Keratinocyte (primary cell): ENCODE data around the gene COL13A1. TPM values are rescaled to one million over a fixed set of nuclear protein-coding genes. Genes with fewer than 3 reads are reported as not detected.

Source experiments
- DNase-seq: peaks from one replicate; pipeline ENCODE4 v3.0.0-alpha.2; 2011; ENCODE audit warnings: low read depth, missing footprints, low spot score
- FAIRE-seq: peaks from 2 replicates; lab custom pipeline; 2011; peaks lifted over from hg19 to GRCh38; lab: Jason Lieb, UNC
- H2AFZ ChIP-seq: 2 replicates; pipeline ENCODE4 v1.6.0; 2012; ENCODE audit warnings: low read length, control low read depth, inconsistent platforms; ENCODE audit not compliant: control insufficient read depth
- H3K27ac ChIP-seq: 2 replicates; pipeline ENCODE4 v1.5.1; 2011; ENCODE audit warnings: low read length; ENCODE audit not compliant: control insufficient read depth, insufficient read depth
- H3K27me3 ChIP-seq: 3 replicates; pipeline ENCODE4 v1.6.0; 2011; ENCODE audit warnings: low read length; ENCODE audit not compliant: control insufficient read depth, insufficient read depth; ENCODE audit errors: extremely low read depth
- H3K36me3 ChIP-seq, 2 experiments: 2 replicates in 1 of 2; 3 replicates in 1 of 2; pipeline ENCODE4 v1.5.1; 2011; ENCODE audit warnings: low read length in 2 of 2, mild to moderate bottlenecking in 1 of 2; ENCODE audit not compliant: control insufficient read depth in 2 of 2, insufficient read depth in 2 of 2; ENCODE audit errors: extremely low read depth in 1 of 2
- H3K4me1 ChIP-seq: 3 replicates; pipeline ENCODE4 v1.5.1; 2011; ENCODE audit warnings: low read length; ENCODE audit not compliant: control insufficient read depth, insufficient read depth; ENCODE audit errors: extremely low read depth
- H3K4me2 ChIP-seq: 3 replicates; pipeline ENCODE4 v1.6.0; 2011; ENCODE audit warnings: low read depth, low read length; ENCODE audit not compliant: control insufficient read depth, insufficient read depth; ENCODE audit errors: extremely low read depth
- H3K4me3 ChIP-seq, 3 experiments: fragments of 200-600 bp in 1 of 3; sonication (generic) in 1 of 3; 2 replicates in 2 of 3; 3 replicates in 1 of 3; pipeline ENCODE4 v1.5.1; 2011 to 2016; ENCODE audit warnings: low read length in 3 of 3, mild to moderate bottlenecking in 3 of 3, control low read depth in 2 of 3, inconsistent platforms in 1 of 3, low read depth in 1 of 3, mixed read lengths in 1 of 3, mixed run types in 1 of 3, moderate library complexity in 1 of 3; ENCODE audit not compliant: control insufficient read depth in 2 of 3, insufficient read depth in 2 of 3; ENCODE audit errors: extremely low read depth in 1 of 3
- H3K79me2 ChIP-seq: 2 replicates; pipeline ENCODE4 v1.6.0; 2012; ENCODE audit warnings: low read length; ENCODE audit not compliant: control insufficient read depth, insufficient read depth
- H3K9ac ChIP-seq: 3 replicates; pipeline ENCODE4 v1.6.0; 2011; ENCODE audit warnings: low read length; ENCODE audit not compliant: control insufficient read depth, insufficient read depth; ENCODE audit errors: extremely low read depth
- H3K9me1 ChIP-seq: 3 replicates; pipeline ENCODE4 v1.6.0; 2011; ENCODE audit warnings: low read length; ENCODE audit not compliant: control insufficient read depth, insufficient read depth; ENCODE audit errors: extremely low read depth
- H3K9me3 ChIP-seq: 2 replicates; pipeline ENCODE4 v1.5.1; 2012; ENCODE audit warnings: low read depth, low read length; ENCODE audit not compliant: control insufficient read depth
- H4K20me1 ChIP-seq: 3 replicates; pipeline ENCODE4 v1.6.0; 2011; ENCODE audit warnings: low read length; ENCODE audit not compliant: control insufficient read depth, insufficient read depth; ENCODE audit errors: extremely low read depth
- EZH2 ChIP-seq: IDR thresholded peaks from one replicate; pipeline ENCODE4 v1.6.1; 2012; ENCODE audit warnings: inconsistent platforms, mild to moderate bottlenecking, low read length, moderate library complexity
- dilution Hi-C: fragments of 300-500 bp; cut with MboI; formaldehyde crosslinking; loops from one replicate; pipeline ENCODE4 v1.7.0; 2020; ENCODE audit warnings: low sequenced_read_pairs; ENCODE audit not compliant: extremely low pct_ligation_motif_present
- polyA plus RNA-seq, 5 experiments: library from polyadenylated mRNA; depleted of rRNA in 3 of 5; stranded (reverse) in 3 of 5; stranded (forward) in 1 of 5; unstranded in 1 of 5; fragments of >200 nt; gene quantifications; 1 replicate in 1 of 5; 2 replicates in 3 of 5; 3 replicates in 1 of 5; pipeline versions ENCODE4 v1.2.1 to v1.2.3, GENCODE V29; 2011 to 2012; ENCODE audit warnings: missing spikeins in 2 of 5, low read depth in 1 of 5, low replicate concordance in 1 of 5
- TF ChIP-seq, protein P1 (sequence below), 3 experiments: IDR thresholded peaks in 1 of 3; conservative IDR thresholded peaks in 1 of 3; optimal IDR thresholded peaks in 1 of 3; 2 replicates in 2 of 3; 3 replicates in 1 of 3; pipeline versions ENCODE3 to v1.5.1; 2011; ENCODE audit warnings: low read length in 3 of 3, mild to moderate bottlenecking in 3 of 3, moderate library complexity in 2 of 3, control low read depth in 1 of 3, inconsistent platforms in 1 of 3; ENCODE audit not compliant: insufficient read depth in 2 of 3; ENCODE audit errors: extremely low read depth in 1 of 3

COL13A1 gene
- polyA plus RNA-seq, 1 donor (not counting 4 experiments of a cell fraction or from before 2014, with no cell fraction given): 1.5 TPM

DNA sequence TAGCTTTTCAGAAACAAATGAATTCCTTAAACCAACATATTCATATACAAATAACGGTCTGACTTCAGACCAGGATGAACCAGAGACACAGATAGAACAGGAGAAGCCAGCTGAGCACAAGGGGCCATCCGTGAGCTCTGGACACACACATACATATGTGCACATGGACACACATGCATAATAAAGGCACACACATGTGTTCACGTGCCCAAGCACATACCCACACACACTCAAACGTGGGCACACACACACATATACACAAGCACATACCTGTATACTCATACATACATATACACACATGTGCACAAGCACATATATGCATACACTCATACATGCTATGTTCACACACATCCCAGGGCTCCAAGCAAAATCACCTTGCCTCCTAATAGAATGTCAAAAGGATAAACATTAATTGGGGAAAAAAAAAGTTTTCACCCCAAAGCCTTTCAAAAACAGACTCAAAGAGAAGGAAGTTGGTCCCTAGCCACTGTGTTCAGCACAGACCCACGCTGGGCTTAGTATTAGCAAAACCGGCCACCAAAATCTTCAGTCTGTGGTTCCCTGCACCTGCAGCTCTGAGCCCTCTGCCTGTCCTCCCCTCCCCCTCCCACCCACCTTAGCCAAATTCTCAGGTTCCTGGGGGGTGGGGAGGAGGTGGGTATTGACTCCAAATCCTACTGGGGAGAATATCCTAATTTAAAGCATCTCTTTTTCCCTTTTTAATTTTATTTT lies 150.5 kb downstream of the COL13A1 start:
- Histone ChIP-seq H3K9ac (no peak overlapping the region), H3K27me3 (no peaks in the 10 kb centered on the region), H3K9me3 (no peaks in the 10 kb centered on the region), H2AFZ (no peak overlapping the region), H4K20me1 (no peaks in the 10 kb centered on the region), H3K79me2 (no peaks in the 10 kb centered on the region), H3K36me3 (no peaks in the 10 kb centered on the region), H3K9me1 (no peaks in the 10 kb centered on the region), H3K27ac (no peak overlapping the region), H3K4me3 (no peak overlapping the region), H3K4me2 (no peak overlapping the region), H3K4me1 (peaks cover 9% of the 10 kb centered on the region)
- dilution Hi-C loops: no loop called here
- DNase-seq (no peak), FAIRE-seq (no peak)
- TF ChIP-seq EZH2: no peak
- TF ChIP-seq, protein P1, sequence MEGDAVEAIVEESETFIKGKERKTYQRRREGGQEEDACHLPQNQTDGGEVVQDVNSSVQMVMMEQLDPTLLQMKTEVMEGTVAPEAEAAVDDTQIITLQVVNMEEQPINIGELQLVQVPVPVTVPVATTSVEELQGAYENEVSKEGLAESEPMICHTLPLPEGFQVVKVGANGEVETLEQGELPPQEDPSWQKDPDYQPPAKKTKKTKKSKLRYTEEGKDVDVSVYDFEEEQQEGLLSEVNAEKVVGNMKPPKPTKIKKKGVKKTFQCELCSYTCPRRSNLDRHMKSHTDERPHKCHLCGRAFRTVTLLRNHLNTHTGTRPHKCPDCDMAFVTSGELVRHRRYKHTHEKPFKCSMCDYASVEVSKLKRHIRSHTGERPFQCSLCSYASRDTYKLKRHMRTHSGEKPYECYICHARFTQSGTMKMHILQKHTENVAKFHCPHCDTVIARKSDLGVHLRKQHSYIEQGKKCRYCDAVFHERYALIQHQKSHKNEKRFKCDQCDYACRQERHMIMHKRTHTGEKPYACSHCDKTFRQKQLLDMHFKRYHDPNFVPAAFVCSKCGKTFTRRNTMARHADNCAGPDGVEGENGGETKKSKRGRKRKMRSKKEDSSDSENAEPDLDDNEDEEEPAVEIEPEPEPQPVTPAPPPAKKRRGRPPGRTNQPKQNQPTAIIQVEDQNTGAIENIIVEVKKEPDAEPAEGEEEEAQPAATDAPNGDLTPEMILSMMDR (optimal IDR thresholded peaks at IDR 0.05 in 1 of 3, IDR thresholded peaks at IDR 0.05 in 1 of 3, conservative IDR thresholded peaks at IDR 0.05 in 1 of 3; ENCODE audit: extremely low read depth in 1 of 3, insufficient read depth in 2 of 3, low read length in 3 of 3): no peak

DNA sequence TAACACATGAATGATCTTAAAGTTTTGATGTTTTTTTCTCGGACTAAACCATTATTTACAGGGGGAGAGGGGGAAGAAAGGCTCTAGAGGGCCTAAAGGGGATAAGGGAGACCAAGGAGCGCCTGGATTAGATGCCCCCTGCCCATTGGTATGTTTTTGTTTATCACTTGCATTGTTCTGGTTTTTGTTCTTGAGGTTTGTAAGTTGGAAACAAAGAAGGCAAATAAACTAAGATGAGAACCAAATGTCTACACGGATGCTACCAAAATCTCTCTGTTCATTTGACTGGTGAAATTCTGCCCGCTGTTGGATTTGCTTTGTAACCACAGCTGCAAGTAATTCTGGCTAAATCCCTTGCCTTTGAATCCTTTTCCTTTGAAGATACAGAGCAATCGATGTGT lies 151.1 kb downstream of the COL13A1 start:
- TF ChIP-seq, protein P1 (optimal IDR thresholded peaks at IDR 0.05 in 1 of 3, IDR thresholded peaks at IDR 0.05 in 1 of 3, conservative IDR thresholded peaks at IDR 0.05 in 1 of 3; ENCODE audit: extremely low read depth in 1 of 3, insufficient read depth in 2 of 3, low read length in 3 of 3): no peak
- TF ChIP-seq EZH2: no peak
- Histone ChIP-seq H3K79me2 (no peaks in the 10 kb centered on the region), H3K27ac (no peak overlapping the region), H3K9me1 (no peaks in the 10 kb centered on the region), H3K9ac (no peak overlapping the region), H3K36me3 (no peaks in the 10 kb centered on the region), H3K9me3 (no peaks in the 10 kb centered on the region), H3K27me3 (no peaks in the 10 kb centered on the region), H3K4me2 (no peak overlapping the region), H2AFZ (no peak overlapping the region), H3K4me1 (peaks cover 9% of the 10 kb centered on the region), H4K20me1 (no peaks in the 10 kb centered on the region), H3K4me3 (no peak overlapping the region)
- no peak for FAIRE-seq
- dilution Hi-C loops: no loop called here
- no peak for DNase-seq
